B cell (primary cell): Measurements from ENCODE around the gene IL1R1. TPM values are rescaled to one million over a fixed set of nuclear protein-coding genes. Genes with fewer than 3 reads are reported as not detected.

Experiments
- ATAC-seq: fragments of 200-7000 bp; cut with Tn5 transposase; one replicate; pipeline ENCODE4 v1.10.0; 2021; ENCODE audit warnings: low read depth, mild to moderate bottlenecking, moderate number of reproducible peaks, moderate library complexity
- CTCF ChIA-PET: fragments of 350-600 bp; sonication (Branson Sonifier 250); formaldehyde crosslinking; loops from one replicate; lab custom pipeline; 2021; ENCODE audit warnings: antibody characterized with exemption, inconsistent platforms; lab: Charles Lee
- POLR2A ChIA-PET: fragments of 350-600 bp; sonication (Branson Sonifier 250); formaldehyde crosslinking; loops from one replicate; lab custom pipeline; 2021; ENCODE audit warnings: antibody characterized with exemption; lab: Charles Lee
- DNase-seq: peaks from one replicate; pipeline ENCODE4 v3.0.0; 2013
- H2AFZ ChIP-seq: 2 replicates; pipeline ENCODE4 v1.6.1; 2012; ENCODE audit warnings: mild to moderate bottlenecking, low read depth, low read length; ENCODE audit not compliant: insufficient read depth, poor library complexity, severe bottlenecking
- H3K27ac ChIP-seq, 2 donors: 1 replicate in 1 of 2; 2 replicates in 1 of 2; pipeline ENCODE4 v1.5.1; 2012 to 2013; ENCODE audit warnings: low read length in 2 of 2, mild to moderate bottlenecking in 2 of 2, moderate library complexity in 1 of 2
- H3K27me3 ChIP-seq, 4 experiments: fragments of 200-600 bp in 1 of 4; sonication (generic) in 1 of 4; replicated peaks in 1 of 4; 1 replicate in 2 of 4; 2 replicates in 2 of 4; pipeline versions ENCODE4 v1.6.1 to v1.7.0; 2013 to 2016; ENCODE audit warnings: low read length in 3 of 4, mild to moderate bottlenecking in 2 of 4, mixed read lengths in 1 of 4, moderate library complexity in 1 of 4; ENCODE audit not compliant: insufficient read depth in 4 of 4, control insufficient read depth in 3 of 4; ENCODE audit errors: control extremely low read depth in 1 of 4
- H3K36me3 ChIP-seq, 2 experiments: replicated peaks in 1 of 2; 1 replicate in 1 of 2; 2 replicates in 1 of 2; pipeline versions ENCODE4 v1.6.1 to v1.7.1; 2013; ENCODE audit warnings: low read length in 1 of 2; ENCODE audit not compliant: insufficient read depth in 2 of 2, control insufficient read depth in 1 of 2; ENCODE audit errors: control extremely low read depth in 1 of 2, extremely low read depth in 1 of 2
- H3K4me1 ChIP-seq, 2 donors: fragments of 200-600 bp in 1 of 2; sonication (generic) in 1 of 2; 1 replicate in 1 of 2; 2 replicates in 1 of 2; pipeline versions ENCODE4 v1.5.1 to v1.6.1; 2013 to 2017; ENCODE audit warnings: low read length in 2 of 2; ENCODE audit not compliant: control insufficient read depth in 2 of 2, insufficient read depth in 2 of 2
- H3K4me2 ChIP-seq: replicated peaks from 2 replicates; pipeline ENCODE3; 2012; ENCODE audit warnings: mild to moderate bottlenecking, low read depth, low read length; ENCODE audit not compliant: poor library complexity, severe bottlenecking
- H3K4me3 ChIP-seq, 5 experiments: fragments of 200-600 bp in 1 of 5; sonication (generic) in 1 of 5; 1 replicate in 3 of 5; 2 replicates in 2 of 5; pipeline versions ENCODE4 v1.5.1 to v1.7.0; 2011 to 2016; ENCODE audit warnings: low read length in 4 of 5, mild to moderate bottlenecking in 4 of 5, low read depth in 2 of 5, control low read depth in 1 of 5, moderate library complexity in 1 of 5; ENCODE audit not compliant: insufficient read depth in 1 of 5; ENCODE audit errors: control extremely low read depth in 1 of 5, extremely low read depth in 1 of 5
- H3K79me2 ChIP-seq: fragments of 200-600 bp; sonication (generic); one replicate; pipeline ENCODE4 v1.6.0; 2016; ENCODE audit warnings: low read length; ENCODE audit not compliant: control insufficient read depth, insufficient read depth
- H3K9ac ChIP-seq: fragments of 200-600 bp; sonication (generic); 2 replicates; pipeline ENCODE4 v1.6.1; 2017; ENCODE audit warnings: mild to moderate bottlenecking, low read length, moderate library complexity
- H3K9me3 ChIP-seq, 3 donors: one replicate each; pipeline versions ENCODE4 v1.6.1 to v1.7.1; 2013; ENCODE audit warnings: low read length in 2 of 3; ENCODE audit not compliant: control insufficient read depth in 2 of 3, insufficient read depth in 1 of 3; ENCODE audit errors: control extremely low read depth in 1 of 3
- H4K20me1 ChIP-seq: 2 replicates; pipeline ENCODE4 v1.6.0; 2012; ENCODE audit warnings: mild to moderate bottlenecking, low read length; ENCODE audit not compliant: insufficient read depth, control insufficient read depth, poor library complexity, severe bottlenecking
- H3K27ac Mint-ChIP-seq: one replicate; pipeline ENCODE4 v1.8.0; 2021; ENCODE audit warnings: mixed read lengths
- H3K27me3 Mint-ChIP-seq: one replicate; pipeline ENCODE4 v1.8.0; 2021; ENCODE audit warnings: mixed read lengths
- H3K4me1 Mint-ChIP-seq: one replicate; pipeline ENCODE4 v1.8.0; 2021; ENCODE audit warnings: mixed read lengths
- H3K4me3 Mint-ChIP-seq: one replicate; pipeline ENCODE4 v1.8.0; 2021; ENCODE audit warnings: mixed read lengths
- H3K9me3 Mint-ChIP-seq: one replicate; pipeline ENCODE4 v1.8.0; 2022; ENCODE audit warnings: mixed read lengths; ENCODE audit not compliant: insufficient read depth
- EZH2 ChIP-seq: IDR thresholded peaks from 2 replicates; pipeline ENCODE4 v1.6.1; 2012; ENCODE audit warnings: borderline replicate concordance, low read depth, mild to moderate bottlenecking, moderate library complexity, low read length; ENCODE audit not compliant: insufficient read depth, poor library complexity, severe bottlenecking
- WGBS: methylation state at CpG from one replicate; pipeline ENCODE4 v1.1.5; 2013; ENCODE audit warnings: missing lambda C conversion rate; ENCODE audit not compliant: insufficient coverage; 5-methylcytosine and 5-hydroxymethylcytosine counted together
- intact Hi-C: fragments of 100-400 bp; cut with micrococcal nuclease; formaldehyde crosslinking; loops from one replicate; pipeline ENCODE4 v1.10.0; 2022
- polyA plus RNA-seq: library from polyadenylated mRNA; depleted of rRNA; stranded (reverse); fragments of >200 nt; gene quantifications from 2 replicates; pipeline ENCODE4 v1.2.3, GENCODE V29; 2012
- total RNA-seq, 2 donors: library from RNA; stranded (reverse); fragments of 120-200 nt in 1 of 2; gene quantifications; 1 replicate in 1 of 2; 2 replicates in 1 of 2; pipeline versions ENCODE4 v1.2.3 to v1.2.4, GENCODE V29; 2013 to 2022
- TF ChIP-seq, protein P1 (sequence below): fragments of 200-600 bp; IDR thresholded peaks from one replicate; pipeline ENCODE4 v1.8.0; 2022; ENCODE audit warnings: antibody characterized with exemption, mild to moderate bottlenecking

IL1R1 gene
- total and polyA plus RNA-seq, 2 donors (not counting 1 experiment from before 2014, with no cell fraction given) = not detected

- Mint-ChIP-seq H3K9me3 (peaks cover 14% of the 10 kb centered on the region), H3K4me3 (no peak overlapping the region), H3K27me3 (peaks cover 48% of the 10 kb centered on the region), H3K27ac (no peak overlapping the region), H3K4me1 (peaks cover 3% of the 10 kb centered on the region)
- DNase-seq (peak; percentile 3), ATAC-seq (no peak)
- intact Hi-C loops = no loop called here
- Histone ChIP-seq H3K4me2 (no peak overlapping the region), H2AFZ (no peak overlapping the region), H3K36me3 (no peaks in the 10 kb centered on the region), H3K9ac (no peak overlapping the region), H3K27ac (no peak overlapping the region), H3K9me3 (peaks cover 0 to 45% (median 21%) of the 10 kb centered on the region in 3 donors), H4K20me1 (no peaks in the 10 kb centered on the region), H3K27me3 (peaks cover 0 to 28% (median 8%) of the 10 kb centered on the region in 4 experiments), H3K79me2 (no peaks in the 10 kb centered on the region), H3K4me1 (peaks cover 0 to 8% of the 10 kb centered on the region in 2 donors), H3K4me3 (peak overlapping the region in 1 of 5 experiments; percentile 17)
- no peak for TF ChIP-seq EZH2
- POLR2A ChIA-PET = no interaction called here
- CTCF ChIA-PET = no interaction called here
- WGBS = 18% methylated on average over 41 of the region's 42 CpGs
Observed at GRCh38 chr2:102142829-102143449, 393 bp downstream of the IL1R1 start.

DNA sequence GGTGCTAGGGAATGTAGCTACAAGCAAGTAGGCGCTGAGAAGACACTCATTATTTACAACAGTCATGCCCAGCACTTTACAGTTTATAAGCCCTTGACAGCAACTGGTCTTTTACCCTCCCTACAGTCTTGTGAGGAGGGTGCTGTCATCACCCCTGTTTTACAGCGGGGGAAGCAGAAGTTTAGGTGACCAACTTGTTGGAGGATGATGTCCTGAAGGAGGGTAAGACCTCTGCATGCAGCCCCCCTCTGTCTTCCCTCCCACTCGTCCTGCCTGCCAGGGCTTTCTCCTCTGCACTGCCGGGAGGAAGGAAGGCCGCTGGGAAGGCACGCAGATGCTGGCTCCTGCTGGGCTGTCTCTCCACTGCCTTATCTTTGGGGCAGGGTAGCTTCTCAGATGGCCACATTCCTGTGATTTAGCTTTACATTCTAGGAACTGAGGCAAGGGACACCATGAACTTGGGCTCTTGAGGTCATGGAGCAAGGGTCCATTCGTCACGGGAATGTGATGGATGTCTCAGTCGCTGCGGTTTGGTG lies 972 bp downstream of the IL1R1 start:
- no peak overlapping the region for H3K4me2 ChIP-seq
- H3K9me3 Mint-ChIP-seq = peaks cover 17% of the 10 kb centered on the region
- no peak overlapping the region for H3K27ac ChIP-seq
- no peaks in the 10 kb centered on the region for H4K20me1 ChIP-seq
- peaks cover 0 to 8% of the 10 kb centered on the region in 2 donors for H3K4me1 ChIP-seq
- H3K9me3 ChIP-seq = peaks cover 0 to 45% (median 27%) of the 10 kb centered on the region in 3 donors
- H3K4me3 ChIP-seq = no peak overlapping the region
- H3K4me3 Mint-ChIP-seq = no peak overlapping the region
- intact Hi-C loops = no loop called here
- H3K27me3 ChIP-seq = peaks cover 0 to 28% (median 8%) of the 10 kb centered on the region in 4 experiments
- no peak overlapping the region for H3K27ac Mint-ChIP-seq
- H3K36me3 ChIP-seq = no peaks in the 10 kb centered on the region
- DNase-seq (no peak), ATAC-seq (no peak)
- H3K9ac ChIP-seq = no peak overlapping the region
- peaks cover 48% of the 10 kb centered on the region for H3K27me3 Mint-ChIP-seq
- CTCF ChIA-PET = no interaction called here
- no peak overlapping the region for H2AFZ ChIP-seq
- WGBS = 100% methylated on average over 7 of the region's 10 CpGs
- TF ChIP-seq EZH2 = no peak
- TF ChIP-seq, protein P1, sequence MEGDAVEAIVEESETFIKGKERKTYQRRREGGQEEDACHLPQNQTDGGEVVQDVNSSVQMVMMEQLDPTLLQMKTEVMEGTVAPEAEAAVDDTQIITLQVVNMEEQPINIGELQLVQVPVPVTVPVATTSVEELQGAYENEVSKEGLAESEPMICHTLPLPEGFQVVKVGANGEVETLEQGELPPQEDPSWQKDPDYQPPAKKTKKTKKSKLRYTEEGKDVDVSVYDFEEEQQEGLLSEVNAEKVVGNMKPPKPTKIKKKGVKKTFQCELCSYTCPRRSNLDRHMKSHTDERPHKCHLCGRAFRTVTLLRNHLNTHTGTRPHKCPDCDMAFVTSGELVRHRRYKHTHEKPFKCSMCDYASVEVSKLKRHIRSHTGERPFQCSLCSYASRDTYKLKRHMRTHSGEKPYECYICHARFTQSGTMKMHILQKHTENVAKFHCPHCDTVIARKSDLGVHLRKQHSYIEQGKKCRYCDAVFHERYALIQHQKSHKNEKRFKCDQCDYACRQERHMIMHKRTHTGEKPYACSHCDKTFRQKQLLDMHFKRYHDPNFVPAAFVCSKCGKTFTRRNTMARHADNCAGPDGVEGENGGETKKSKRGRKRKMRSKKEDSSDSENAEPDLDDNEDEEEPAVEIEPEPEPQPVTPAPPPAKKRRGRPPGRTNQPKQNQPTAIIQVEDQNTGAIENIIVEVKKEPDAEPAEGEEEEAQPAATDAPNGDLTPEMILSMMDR = no peak
- no peaks in the 10 kb centered on the region for H3K79me2 ChIP-seq
- peaks cover 3% of the 10 kb centered on the region for H3K4me1 Mint-ChIP-seq
- POLR2A ChIA-PET = no interaction called here
